Effector CD4-positive, alpha-beta T cell (primary cell): ENCODE data around the gene RFLNA.

ENCODE experiments used
- DNase-seq: peaks from one replicate; pipeline ENCODE4 v3.0.0-alpha.2; 2020

Gene RFLNA

DNA sequence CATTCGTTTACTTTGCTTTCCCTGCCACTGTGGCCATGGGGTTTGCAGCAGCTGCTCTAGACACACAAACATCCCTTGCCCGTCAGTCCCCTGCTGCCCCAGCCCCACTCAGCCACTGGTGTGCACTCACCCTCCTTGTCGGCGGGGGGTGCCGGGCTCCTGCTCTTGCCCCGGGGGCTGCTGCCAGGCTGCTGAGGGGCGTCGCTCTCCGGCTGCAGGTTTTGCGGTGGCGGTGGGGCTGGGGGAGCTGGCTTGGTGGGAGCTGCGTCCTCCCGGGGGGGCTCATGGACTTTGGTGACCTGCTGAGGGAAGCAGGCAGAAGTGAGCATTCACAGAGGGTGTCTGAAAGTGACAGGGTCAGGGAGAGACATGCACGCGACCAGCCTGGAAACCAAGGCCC lies 67.1 kb downstream of the RFLNA start:
- no peak for DNase-seq

DNA sequence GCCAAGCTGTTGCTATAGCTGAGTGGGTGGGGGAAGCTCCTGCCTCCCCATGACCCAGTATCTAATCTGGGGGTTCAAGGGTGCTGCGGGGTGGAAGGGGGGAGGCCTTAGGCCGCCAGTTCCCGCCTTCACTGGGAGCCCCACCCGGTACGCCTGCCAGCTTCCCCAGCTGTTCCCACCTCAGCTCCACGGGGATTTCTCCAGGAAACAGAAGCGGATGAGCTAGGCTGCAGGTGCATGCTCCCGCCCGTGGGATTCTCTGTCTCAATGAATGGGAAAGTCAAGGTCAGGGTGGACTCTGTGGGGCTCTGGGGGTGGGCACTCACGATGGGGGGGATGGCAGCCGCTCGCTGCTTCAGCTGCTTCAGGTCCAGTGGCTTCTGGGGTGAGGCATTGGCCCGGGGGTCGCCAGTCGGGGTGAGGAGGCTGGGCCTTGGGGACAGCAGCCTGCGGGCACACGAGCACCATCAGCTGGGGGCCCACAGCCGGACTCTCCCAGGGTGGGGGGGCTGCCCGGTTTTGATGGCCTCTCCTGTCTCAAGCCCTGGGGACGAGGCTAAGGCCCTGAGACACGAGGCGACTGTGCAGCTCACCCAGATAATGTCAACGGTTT lies 68.6 kb downstream of the RFLNA start:
- no peak for DNase-seq

DNA sequence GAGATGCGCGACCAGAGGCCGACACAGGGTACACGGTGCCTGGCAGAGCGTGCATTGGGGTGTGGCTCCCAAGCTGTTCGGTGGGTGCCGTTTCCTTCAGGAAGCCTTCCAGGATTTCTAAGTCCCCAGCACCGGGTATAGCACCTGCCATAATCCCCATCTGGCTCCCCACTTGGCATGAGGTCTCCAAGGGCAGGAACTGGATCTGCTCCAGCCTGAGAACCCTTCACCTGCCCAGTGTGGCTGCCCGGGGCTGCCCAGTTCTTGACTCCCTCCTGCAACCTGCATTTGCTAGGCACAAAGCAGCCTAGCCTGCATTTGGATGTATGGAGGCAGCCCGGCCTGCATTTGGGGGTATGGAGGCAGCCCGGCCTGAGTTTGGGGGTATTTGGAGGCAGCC lies 69.7 kb downstream of the RFLNA start:
- no peak for DNase-seq
